Caki2 (cell line): Measurements from ENCODE around the gene TCP11. TPM values are rescaled to one million over a fixed set of nuclear protein-coding genes. Genes with fewer than 3 reads are reported as not detected.

Source experiments
- DNase-seq: peaks from one replicate; pipeline ENCODE4 v3.0.0-alpha.2; 2015; ENCODE audit warnings: low read depth
- in situ Hi-C: cut with HindIII; loops from 2 replicates; pipeline ENCODE4 v1.10.0; 2016; ENCODE audit warnings: low sequenced_read_pairs, low pct_unique_long_range_greater_than_20kb, mixed read lengths
- total RNA-seq: library from RNA; depleted of rRNA; stranded (reverse); fragments of >200 nt; shearing (Covaris generic); gene quantifications from 2 replicates; pipeline ENCODE4 v1.2.3, GENCODE V29; 2014; ENCODE audit warnings: low replicate concordance; rRNA removed

The TCP11 gene
- 2.0 TPM in 1 of 2 replicates, not detected in the other for total RNA-seq

DNA sequence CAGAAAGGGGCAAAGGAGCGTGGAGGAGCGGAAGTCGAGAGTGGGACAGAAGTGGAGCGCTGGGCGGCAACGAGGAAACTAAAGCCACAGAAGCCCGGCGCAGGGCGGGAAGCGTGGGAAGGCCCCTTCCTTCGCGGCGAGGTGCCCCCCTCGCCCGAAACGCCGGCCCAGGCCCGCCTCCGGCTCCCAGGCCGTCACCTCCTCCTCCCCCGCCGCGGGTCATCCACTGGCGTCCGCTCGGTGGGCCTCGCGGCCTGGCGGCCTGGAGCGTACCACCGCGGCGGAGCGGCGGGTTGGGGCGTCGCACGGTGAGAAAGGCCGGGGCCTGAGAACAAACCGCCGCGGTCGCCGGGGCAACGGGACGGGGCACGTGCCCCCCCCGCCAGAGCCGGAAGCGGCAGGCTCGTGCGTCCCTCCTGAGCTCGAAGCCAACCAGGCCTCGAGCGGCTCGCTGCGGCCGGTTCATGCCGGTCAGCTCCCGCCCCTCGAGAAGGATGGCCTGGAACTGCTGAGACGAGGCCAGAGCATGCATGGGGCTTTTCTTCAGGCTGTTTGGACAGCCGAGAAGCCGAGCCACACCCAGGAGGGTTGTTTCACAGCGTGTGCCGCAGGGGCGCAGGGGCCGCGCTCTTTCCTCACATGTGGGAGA is at the start of gene TCP11:
TSS of gene TCP11 (minus strand) at position 333 of the 649 bp plus-strand sequence. CDS start 469 bp downstream, outside the sequence.
- no peak for DNase-seq
- in situ Hi-C loops: no loop called here

DNA sequence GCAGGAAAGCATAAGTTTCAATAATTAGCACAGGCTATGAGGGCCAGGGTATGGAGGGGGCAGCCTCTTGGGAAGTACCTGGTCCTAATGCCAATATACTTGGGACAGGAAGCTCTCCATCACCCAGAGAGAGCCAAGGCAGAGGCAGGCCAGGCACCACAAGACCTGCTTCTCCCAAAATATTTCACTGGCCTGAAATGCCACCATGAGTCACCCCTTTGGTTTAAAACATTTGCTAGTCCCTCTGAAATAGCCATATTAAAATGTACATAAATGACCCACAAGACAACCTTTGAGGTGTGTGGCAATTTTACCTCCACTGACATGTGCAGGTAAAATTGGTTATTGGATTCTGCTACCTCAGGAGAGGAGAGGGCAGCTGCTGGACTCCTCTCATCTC is 49.2 kb upstream of the TCP11 start:
- DNase-seq: no peak
- in situ Hi-C loops: no loop called here

DNA sequence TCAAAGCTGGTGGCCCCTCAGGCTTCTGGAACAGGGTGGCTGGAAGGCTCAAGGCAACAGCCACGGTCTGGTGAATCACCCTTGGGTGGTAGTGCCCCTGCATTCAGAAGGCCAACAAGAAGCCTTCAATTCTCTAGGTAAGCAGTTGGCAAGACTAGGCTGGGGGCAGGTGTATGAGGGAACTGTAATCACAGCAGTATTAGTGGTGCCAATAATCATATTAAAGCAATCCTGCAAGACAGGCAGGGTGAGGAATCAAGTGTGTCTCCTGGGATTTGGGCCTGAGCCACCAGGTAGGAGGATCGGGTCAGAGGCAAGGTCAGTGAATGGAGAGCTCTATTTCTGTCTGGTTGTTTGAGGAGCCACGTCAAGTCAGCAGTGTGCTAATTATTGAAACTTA is 47.7 kb upstream of the TCP11 start:
- in situ Hi-C loops: no loop called here
- DNase-seq: no peak

DNA sequence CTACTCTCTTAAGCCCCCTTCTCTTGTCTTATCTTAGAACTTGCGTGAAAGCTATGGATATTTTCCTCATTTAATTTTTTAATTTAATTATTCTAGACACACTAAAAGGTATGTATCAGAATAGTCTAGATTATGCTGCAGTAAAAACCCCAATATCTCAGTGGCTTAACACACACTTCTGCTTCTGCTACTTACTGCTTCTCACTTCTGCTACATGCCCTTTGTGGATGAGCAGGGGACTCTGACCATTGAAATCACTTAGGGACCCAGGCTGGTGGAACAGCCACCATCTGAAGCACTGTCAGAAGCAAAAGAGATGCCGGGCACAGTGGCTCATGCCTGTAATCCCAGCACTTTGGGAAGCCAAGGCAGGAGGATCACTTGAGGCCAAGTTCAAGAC is 45.4 kb upstream of the TCP11 start:
- in situ Hi-C loops: no loop called here

DNA sequence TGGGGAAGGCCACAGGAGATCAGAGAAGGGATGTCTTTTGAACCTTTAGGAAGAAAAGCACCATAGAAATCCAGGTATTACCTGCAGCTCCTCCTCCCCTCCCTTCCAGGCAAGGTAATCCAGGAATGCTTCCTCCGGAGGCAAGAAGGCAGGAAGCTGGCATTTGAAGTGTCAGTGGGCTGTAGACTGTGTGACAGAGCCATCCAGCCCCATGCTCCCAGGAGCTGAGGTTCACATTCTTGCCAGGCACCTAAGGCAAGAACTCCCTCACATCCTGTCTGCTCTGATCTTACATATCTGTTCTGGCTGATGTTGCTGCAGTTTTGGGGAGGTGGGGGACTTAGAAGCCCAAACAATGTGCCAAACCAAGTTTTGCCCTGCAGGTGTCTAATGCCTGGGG is 44.8 kb upstream of the TCP11 start:
- in situ Hi-C loops: no loop called here
- DNase-seq: no peak

More for the DNA sequence above, 45.4 kb upstream of the TCP11 start:
- no peak for DNase-seq

DNA sequence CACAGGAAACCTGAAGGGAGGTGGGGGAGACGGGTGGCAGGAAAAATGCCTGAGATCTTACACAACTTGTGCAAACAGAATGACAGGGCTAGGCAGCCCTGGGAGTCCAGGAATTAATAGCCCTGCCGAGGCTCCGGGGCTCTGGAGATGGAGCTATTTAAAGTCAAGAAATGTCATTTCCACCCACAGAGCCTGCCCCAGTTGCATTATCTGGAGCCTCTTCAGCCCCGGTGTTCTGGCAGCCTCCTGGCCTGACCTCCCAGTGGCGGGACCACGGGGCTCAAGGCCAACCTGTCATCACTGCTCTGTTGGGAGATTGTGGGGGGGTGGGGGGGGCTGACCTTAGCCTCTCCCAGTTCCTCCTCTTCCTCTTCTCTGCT is 44.2 kb upstream of the TCP11 start:
- no peak for DNase-seq
- in situ Hi-C loops: no loop called here

DNA sequence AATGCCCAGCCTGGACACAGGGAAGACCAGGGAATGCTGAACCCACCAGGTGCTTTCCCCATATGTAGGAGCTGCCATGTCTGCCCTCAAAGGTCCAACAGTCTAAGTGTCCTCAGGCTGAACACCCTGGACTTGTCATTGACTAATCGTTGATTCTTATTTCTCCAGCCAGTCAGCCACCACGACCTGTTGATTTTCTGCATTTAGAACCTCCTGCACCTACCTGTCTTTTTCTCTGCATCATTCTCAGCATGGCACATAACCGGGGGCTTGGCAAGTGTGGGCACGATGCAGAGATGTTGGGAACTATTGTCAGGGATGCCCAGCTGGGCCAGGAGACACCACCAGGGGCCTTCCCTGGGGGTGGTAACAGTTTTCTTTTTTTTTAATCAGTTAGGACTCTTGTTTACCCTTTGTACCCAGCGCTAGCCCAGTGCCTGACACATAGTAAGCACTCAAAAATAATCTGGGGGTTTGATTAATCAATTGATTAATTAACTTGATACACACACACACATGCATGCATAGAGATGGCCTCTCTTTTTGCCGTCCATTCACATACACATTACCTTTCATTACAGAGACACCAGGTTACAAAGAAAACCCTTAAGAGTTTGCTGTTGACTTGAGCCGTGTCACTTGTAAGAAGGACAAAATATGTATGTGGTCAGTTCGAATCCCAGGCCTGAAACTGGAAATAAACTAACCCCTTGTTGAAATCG is 43.6 kb upstream of the TCP11 start:
- no peak for DNase-seq
- in situ Hi-C loops: no loop called here

DNA sequence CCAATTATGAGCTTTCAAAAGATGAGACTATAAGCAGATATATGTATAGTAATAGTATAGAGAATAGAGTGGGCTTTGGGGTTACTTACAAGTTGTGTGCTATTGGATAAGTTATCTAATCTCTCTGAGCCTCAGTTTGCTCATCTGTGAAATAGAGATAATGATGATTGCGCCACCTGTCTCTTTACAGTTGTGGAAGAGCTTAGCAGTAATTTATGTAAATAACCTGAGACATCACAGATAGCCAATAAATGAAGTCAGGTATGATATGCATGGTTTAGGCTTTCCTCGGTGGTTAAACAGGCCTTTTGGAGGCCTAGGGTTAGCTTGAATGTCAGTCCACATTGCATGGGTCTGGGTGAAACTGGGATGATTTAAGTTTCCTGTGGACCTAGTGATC is 42.8 kb upstream of the TCP11 start:
- in situ Hi-C loops: no loop called here

DNA sequence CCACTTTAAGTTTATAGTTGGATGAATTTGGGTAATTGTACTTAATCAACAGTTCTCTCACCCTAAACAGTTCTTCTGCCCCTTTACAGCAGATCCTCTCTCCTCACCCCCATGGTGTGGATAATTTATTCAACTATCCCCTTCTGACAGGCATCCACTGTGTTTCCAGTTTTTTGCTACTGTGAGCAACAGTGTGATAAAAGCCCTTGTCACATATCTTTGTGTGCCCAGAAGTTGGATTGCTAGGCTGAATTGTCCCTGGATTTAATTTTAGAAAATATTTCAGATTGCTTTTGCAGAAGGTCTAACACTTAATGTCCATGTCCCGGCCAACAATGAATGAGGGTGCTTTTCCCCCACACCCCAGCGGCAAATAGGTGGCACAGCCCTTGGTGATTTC is 42.1 kb upstream of the TCP11 start:
- in situ Hi-C loops: no loop called here
- DNase-seq: no peak

More for the DNA sequence above, 42.8 kb upstream of the TCP11 start:
- DNase-seq: no peak

DNA sequence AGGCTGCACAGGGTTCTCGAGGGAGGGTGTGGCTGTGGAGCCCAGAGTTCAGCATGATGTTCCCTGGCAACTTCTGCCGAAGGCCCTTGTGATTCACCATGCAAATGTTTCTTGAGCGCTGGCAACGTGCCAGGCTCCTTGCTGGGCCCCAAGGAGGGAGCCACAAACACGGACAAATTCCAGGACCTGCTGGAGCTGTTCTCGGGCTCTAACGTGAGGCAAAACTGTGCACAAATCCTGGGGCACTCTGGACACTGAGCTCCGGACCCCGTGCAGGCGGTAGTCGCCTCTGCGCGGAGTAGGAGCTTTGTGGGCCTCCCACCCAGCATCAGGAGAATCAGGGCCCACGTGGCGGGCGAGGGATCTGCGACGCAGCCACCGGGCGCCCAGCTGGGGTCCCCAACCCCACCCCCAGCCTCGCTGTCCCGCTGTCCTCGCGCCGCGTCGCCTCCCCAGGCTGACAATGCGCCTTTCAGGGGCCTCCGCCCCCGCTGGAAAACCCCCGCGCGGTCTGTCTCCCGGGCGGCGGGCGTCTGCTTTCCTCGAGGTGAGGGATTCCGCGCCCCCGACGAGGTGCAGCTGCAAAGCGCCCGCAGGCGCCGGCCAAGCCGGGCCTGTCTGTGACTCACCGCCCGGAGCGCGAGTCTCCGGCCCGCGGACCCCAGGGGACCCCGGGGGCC is 40.9 kb upstream of the TCP11 start:
- no peak for DNase-seq
- in situ Hi-C loops: no loop called here

DNA sequence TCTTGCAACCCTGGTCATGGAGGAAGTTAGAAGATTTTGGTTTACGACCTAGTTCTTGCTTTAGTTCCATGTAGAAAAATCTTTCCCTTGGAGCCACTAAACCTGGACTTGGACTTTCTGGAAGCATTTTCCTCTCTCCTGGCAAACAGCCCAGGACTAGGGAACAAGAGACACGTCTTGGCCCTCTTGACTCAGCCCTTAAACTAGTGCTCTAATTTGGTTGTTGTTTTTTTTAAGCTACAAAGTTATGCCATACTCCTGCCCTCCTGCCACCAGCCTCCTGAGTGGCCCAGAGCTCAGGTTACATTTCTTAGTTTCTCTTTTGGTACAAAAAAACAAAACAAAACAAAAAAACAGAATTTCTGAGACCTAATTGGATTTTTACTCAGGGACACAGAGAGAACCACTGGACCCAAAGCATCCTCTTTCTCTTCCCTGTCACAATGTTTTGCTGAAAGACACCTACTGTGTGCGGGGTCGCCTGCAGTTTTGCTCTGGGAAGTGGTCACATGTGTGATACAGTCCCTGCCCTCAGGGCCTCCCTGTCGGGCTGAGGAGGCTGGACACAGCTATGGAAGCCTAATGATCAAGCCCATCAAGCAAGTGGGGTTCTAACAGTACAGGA is 40.3 kb upstream of the TCP11 start:
- in situ Hi-C loops: no loop called here
- DNase-seq: peak; percentile 12

DNA sequence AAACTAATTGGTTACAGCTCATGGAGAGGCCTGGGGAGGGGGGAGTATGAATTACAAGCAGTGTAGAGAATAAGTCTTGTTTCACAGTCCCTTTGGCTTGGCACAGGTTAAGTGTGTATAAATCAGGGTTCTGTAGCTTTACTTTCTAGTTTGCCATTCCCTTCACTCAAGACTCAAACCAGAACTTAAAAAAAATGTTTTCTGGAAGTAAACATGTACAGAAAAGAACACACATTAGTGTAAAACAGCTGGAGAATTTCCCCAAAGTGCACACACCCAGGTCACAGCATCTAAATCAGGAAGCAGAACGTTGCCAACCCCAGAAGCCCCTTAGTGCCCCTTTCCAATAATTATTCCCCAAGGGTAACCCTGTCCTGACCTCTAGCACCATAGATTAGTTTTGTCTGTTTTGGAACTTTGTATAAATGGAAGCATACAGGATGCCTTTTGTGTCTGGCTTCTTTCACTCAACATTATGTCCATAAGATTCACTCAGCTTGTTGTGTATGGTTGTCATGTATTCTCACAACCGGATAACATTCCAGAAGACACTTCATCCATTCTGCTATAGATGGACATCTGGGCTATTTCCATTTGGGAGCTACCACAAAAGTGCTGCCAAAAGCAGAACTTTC is 38.9 kb upstream of the TCP11 start:
- no peak for DNase-seq
- in situ Hi-C loops: no loop called here

DNA sequence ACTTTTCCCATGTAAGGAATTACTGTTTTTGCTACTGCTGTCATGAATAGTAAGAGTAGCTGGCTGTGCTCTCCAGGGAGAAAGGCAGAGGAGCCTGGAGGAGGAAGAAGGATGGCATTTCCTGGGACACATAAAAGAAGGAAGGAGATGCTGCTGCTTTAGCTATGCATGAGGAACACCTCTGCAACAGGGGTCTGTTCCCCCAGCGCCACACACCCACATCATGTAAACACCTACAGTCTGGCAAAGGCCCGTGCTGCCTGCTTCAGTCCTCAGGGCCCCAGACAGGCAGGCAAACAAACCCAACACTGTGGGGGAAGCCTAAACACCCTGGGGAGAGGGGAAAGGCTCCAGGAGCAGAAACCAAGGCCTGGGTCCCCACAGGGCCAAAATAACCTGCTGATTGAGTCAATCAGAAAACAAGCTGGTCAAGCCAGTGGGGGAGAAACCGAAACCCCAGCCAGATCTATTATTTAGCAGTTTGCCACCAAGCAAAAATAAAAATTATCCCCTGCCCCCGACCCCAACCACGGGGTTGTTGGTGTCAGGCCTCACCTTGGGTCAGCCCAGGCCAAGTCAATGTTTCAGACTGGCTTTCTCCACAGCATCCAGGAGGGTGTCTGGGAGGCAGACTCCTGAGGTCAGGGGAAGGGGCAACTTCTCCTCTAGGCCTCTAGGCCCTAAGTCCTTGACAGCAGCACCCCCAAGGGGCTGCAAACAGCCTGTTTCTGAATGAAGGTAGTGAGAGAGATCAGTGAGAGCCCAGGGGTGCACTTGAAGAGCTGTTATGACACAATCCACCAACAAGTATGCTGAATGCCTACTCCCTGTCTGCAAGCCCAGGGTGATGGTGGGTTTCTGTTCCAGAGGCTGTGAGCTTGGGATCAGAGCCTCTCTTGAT is 38.0 kb upstream of the TCP11 start:
- in situ Hi-C loops: no loop called here
- no peak for DNase-seq

DNA sequence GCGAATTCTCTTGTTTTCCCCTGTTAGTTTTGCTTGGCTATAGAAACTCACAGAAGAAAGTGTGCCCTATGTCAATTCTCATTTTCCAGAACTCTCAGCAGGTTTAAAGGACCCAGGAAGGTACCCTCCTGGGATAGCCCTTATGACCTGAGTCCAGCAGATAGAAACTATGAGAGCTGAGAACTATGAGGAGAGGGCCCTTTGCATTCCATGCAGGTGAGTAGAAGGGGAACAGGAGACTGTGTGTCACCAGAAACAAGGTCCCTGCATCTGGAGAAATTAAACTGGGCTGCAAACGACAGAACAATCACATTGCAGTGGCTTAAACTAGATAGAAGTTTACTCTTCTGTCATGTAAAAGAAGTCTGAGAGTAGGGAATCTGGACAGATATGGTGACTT is 36.9 kb upstream of the TCP11 start:
- in situ Hi-C loops: no loop called here
- no peak for DNase-seq

DNA sequence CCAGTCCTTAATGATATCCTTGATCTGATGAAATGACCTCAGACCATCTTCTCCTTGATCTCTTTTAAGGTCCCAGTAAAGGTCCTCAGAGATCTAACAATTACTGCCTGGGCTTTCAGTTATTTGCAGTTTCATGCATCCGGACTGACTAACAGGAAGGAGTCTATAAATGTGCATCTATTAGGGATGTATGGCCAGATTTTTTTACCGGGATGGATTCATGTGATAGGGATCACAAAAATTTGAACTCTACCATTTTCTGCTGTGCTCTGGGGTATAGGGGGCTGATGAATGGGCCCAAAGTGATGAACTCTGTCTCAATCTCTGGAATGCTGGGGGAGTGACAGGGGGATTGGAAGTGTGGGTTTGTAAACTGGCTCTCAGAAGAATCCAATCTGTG is 36.5 kb upstream of the TCP11 start:
- DNase-seq: no peak
- in situ Hi-C loops: no loop called here

DNA sequence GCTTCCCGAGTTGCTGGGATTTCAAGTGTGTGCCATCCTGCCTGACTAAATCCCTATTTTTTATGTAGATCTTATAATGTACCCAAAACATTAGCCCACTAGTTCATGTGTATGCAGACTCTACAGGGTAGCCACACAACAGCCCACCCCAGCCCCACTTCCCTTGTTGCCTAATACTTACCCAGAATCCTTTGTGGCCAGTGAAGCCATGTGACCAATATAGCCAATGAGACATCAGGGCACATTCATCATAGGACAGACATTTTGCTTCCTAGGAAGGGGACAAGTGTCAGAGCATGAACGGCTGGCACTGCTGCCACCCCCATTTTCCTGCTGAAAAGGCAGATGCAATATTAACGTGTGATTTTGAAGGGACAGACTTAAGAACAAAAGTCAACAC is 36.0 kb upstream of the TCP11 start:
- no peak for DNase-seq
- in situ Hi-C loops: no loop called here

DNA sequence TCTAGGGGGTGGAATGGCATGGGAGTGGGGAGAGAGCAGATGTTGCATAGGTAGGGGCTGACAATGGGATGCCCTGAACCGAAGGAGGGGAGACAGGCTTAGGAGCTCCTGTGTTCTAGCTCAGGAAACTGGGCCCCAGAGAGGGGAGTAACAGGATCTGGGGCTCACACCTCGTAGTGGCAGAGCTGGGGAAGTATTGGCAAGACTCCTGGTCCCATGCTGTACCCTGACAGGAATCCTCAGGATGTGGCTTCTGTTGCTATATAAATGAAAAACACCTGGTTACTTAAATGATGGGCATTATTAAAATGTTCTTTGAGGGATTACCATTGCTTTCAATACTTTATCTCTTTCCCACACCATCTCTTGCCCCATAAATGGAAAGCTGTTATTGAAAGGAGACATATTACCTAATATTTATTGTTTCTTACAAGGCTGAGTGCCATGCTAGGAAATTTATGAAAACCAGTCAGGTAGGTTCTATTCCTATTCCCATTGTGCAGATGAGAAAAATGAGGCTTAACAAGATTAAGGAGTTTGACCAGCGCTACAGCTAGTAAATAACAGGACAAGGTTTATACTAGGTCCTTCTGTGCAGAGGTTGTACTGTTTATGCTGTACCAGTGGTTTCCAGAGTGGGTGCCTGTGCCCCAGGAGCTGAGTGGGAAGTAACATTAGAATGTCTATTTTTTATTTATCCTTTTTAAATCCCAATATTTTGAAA is 35.3 kb upstream of the TCP11 start:
- in situ Hi-C loops: no loop called here

More for the DNA sequence above, 35.3 kb upstream of the TCP11 start:
- no peak for DNase-seq
